Skeletal muscle satellite cell (primary cell): ENCODE data around the gene CHST2.
"Not testable (repeated sequence)": the region's sequence is repeated elsewhere in the genome, so short reads cannot be mapped to it uniquely, and the experiment has no call there.

Experiments used
- H3K27me3 ChIP-seq: 2 replicates; pipeline ENCODE4 v1.7.0; 2013; ENCODE audit warnings: low read length; ENCODE audit not compliant: control insufficient read depth, insufficient read depth
- H3K36me3 ChIP-seq: 2 replicates; pipeline ENCODE4 v1.7.0; 2013; ENCODE audit warnings: mild to moderate bottlenecking, control low read depth, low read length; ENCODE audit not compliant: insufficient read depth
- H3K4me1 ChIP-seq: 2 replicates; pipeline ENCODE4 v1.7.0; 2013; ENCODE audit warnings: low read length; ENCODE audit not compliant: control insufficient read depth, insufficient read depth
- H3K4me2 ChIP-seq: 2 replicates; pipeline ENCODE4 v1.7.0; 2013; ENCODE audit warnings: mild to moderate bottlenecking, low read length
- H3K4me3 ChIP-seq: 2 replicates; pipeline ENCODE4 v1.7.0; 2013; ENCODE audit warnings: low read length
- H3K9ac ChIP-seq: 2 replicates; pipeline ENCODE4 v1.7.0; 2013; ENCODE audit warnings: mild to moderate bottlenecking, low read depth, low read length, moderate library complexity
- H3K9me3 ChIP-seq: replicated peaks from 2 replicates; pipeline ENCODE4 v1.7.0; 2013; ENCODE audit warnings: mild to moderate bottlenecking, control low read depth, low read length

CHST2 gene

DNA sequence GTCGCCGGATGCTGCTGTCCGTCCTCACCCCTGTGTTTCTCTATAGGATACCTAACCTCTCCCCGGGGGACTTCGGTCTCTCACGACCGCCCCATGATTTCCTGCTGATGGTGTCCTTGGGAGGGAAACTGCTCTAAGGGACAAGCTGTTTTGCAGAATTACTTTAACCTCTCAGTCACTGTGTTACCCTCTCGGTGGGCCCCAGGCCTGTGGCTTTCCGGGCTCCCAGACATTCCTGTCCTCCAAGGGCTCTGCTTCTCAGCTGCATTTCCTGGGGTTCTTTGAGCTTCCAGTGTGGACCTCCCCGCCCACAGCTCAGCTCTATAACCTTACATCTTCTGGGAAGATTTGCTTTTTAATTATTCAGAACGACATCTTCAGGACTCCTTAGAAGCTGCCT lies 40.9 kb downstream of the CHST2 start:
- Histone ChIP-seq H3K4me2 (no peak overlapping the region), H3K9ac (no peak overlapping the region), H3K9me3 (no peaks in the 10 kb centered on the region), H3K27me3 (no peaks in the 10 kb centered on the region), H3K4me3 (no peak overlapping the region), H3K4me1 (peaks cover 7% of the 10 kb centered on the region), H3K36me3 (no peaks in the 10 kb centered on the region)

DNA sequence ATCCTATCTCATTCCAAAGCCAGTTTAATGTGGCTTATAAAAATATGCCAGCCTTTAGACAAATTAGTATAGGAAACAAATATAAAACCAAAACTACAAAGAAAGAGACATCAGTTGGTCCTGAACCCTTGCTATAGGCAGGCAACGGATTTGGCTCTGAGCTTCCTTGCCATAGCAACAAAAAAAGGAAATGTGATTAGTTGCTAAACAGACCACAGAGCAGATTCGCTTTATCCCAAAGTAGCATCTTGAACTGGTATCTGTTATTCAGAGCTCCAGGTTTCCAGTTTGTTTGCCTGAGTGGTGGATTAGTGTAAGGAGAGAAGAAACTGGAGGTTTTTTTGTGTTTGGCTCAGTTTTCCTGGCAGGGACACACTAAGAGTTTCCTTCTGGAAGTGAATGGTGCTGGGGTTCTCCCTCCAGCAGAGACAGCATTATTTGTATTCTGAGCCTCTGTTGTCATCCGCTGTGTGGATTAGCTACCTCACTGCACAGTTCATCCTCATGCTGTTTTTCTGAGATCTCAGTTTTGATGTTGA lies 44.1 kb downstream of the CHST2 start:
- Histone ChIP-seq H3K9me3 (no peaks in the 10 kb centered on the region), H3K36me3 (no peaks in the 10 kb centered on the region), H3K4me2 (no peak overlapping the region), H3K4me3 (no peak overlapping the region), H3K4me1 (peaks cover 16% of the 10 kb centered on the region), H3K27me3 (no peaks in the 10 kb centered on the region), H3K9ac (no peak overlapping the region)

DNA sequence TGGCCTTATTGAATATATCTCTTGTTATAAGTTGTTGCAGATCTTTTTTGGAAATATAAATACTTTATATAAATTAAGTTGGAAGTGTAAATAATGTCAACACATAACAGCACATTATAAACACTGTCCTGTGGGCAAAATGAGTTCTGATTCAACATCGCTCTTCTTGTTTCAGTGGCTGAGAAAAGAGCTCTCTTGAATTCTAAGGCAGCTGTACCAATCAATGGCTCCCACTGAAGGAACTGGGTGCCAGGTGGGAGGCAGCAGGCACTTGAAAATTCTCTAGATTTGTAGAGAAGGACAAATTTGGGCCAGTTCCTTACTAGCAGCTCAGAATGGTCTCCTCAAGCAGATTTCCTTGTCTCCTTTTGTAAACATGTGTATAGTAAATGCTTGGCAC lies 45.6 kb downstream of the CHST2 start:
- H3K27me3 ChIP-seq, result no peaks in the 10 kb centered on the region
- peaks cover 18% of the 10 kb centered on the region for H3K4me1 ChIP-seq
- H3K4me3 ChIP-seq, result no peak overlapping the region
- H3K4me2 ChIP-seq, result no peak overlapping the region
- H3K9me3 ChIP-seq, result no peaks in the 10 kb centered on the region
- no peak overlapping the region for H3K9ac ChIP-seq
- no peaks in the 10 kb centered on the region for H3K36me3 ChIP-seq

DNA sequence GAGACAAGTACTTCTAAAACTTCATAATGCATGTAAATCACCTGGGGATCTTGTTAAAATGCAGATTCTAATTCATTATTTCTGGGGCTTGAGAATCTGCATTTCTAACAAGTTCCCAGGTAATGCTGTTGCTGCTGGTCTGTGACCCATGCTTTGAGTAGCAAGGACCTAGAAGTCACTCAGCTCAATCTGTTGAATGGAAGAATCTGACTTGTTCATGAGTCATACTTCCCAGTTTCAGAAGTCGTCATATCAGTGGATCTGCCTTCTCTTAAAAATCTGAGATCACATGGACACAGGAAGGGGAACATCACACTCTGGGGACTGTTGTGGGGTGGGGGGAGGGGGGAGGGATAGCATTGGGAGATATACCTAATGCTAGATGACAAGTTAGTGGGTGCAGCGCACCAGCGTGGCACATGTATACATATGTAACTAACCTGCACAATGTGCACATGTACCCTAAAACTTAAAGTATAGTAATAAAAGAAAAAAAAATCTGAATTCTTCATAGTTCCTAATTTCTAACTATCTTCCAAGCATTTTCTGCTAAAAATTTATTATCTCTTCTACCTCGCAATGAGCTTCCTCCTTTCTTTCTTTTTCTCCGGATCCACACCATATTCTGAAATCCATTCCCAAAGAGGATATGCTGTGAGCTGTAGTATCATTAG lies 46.2 kb downstream of the CHST2 start:
- peaks cover 22% of the 10 kb centered on the region for H3K4me1 ChIP-seq
- not testable (repeated sequence) for H3K9ac ChIP-seq, H3K27me3 ChIP-seq, H3K4me3 ChIP-seq, H3K4me2 ChIP-seq, H3K36me3 ChIP-seq, H3K9me3 ChIP-seq

- no peaks in the 10 kb centered on the region for H3K36me3 ChIP-seq
- H3K4me1 ChIP-seq, result peaks cover 28% of the 10 kb centered on the region
Observed at GRCh38 chr3:143166376-143166775, 46.8 kb downstream of the CHST2 start.

DNA sequence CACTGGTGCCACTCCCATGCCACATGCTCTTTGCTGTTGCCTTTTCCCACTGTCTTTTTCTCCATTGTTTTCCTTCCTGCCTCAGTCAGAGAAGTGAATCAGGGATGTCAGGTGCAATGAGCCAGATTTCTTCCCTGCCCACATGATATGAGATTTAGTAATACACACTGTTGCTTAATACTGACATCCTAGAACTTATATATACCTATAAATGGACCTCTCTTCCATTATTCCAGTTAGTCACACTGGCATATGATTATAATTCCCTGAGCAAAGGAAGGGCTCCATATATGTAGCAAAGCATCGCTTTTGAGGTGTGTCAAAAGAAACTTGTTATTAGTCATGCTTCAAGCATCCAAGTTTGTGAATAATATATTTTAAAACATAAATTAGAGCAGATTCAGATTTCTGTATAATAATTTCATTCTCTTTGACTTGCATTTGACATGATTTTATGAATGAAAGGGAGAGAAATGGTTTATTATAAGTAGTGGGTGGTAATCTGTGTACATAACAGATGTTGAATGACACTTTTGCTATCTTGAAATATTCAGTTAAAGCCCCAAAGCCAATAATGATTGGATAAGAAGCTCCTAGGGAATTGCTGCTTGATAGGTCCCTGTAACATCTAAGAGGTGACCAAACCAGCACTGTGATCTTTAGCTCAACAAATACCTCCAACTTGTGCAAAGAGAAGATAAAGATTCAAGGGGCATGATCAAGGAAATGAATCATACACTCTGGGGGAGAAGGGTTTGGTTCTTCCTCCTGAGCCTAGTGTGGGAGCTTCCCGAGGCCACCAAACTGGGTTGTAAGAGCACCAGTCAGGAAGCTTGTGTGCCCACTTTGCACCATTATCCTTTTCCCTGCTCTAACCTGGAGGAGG lies 48.6 kb downstream of the CHST2 start:
- Histone ChIP-seq H3K36me3 (no peaks in the 10 kb centered on the region), H3K4me1 (peaks cover 32% of the 10 kb centered on the region)

More at GRCh38 chr3:143166376-143166775, 46.8 kb downstream of the CHST2 start:
- Histone ChIP-seq H3K27me3 (no peaks in the 10 kb centered on the region), H3K4me3 (no peak overlapping the region), H3K9me3 (no peaks in the 10 kb centered on the region), H3K4me2 (no peak overlapping the region), H3K9ac (no peak overlapping the region)

DNA sequence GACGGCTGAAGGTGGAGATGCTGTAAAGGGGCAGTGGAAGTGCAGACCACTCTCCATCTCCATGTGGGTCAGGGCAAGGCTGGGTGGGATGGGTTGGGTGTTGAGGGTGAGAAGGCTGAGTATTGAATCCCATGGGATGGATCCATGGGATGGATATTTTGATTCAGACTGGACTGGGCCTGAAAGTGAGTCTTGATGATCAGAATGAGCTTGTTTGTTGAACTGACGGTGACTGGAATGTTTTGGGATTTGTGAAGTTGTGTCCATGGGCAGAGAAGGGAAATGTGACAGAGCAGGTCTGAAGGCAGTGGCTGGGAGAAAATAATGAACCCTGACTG lies 49.3 kb downstream of the CHST2 start:
- Histone ChIP-seq H3K36me3 (no peaks in the 10 kb centered on the region), H3K4me1 (peaks cover 32% of the 10 kb centered on the region), H3K4me3 (no peak overlapping the region), H3K27me3 (no peaks in the 10 kb centered on the region), H3K9ac (no peak overlapping the region), H3K9me3 (no peaks in the 10 kb centered on the region), H3K4me2 (no peak overlapping the region)

More for the DNA sequence above, 48.6 kb downstream of the CHST2 start:
- Histone ChIP-seq H3K9me3 (no peaks in the 10 kb centered on the region), H3K4me3 (no peak overlapping the region), H3K27me3 (no peaks in the 10 kb centered on the region), H3K9ac (no peak overlapping the region), H3K4me2 (no peak overlapping the region)

- no peak overlapping the region for H3K4me3 ChIP-seq
- H3K9me3 ChIP-seq, result no peaks in the 10 kb centered on the region
- no peaks in the 10 kb centered on the region for H3K27me3 ChIP-seq
- H3K4me1 ChIP-seq, result peaks cover 32% of the 10 kb centered on the region
- no peak overlapping the region for H3K9ac ChIP-seq
- no peaks in the 10 kb centered on the region for H3K36me3 ChIP-seq
- H3K4me2 ChIP-seq, result no peak overlapping the region
Observed at GRCh38 chr3:143170074-143170473, 50.5 kb downstream of the CHST2 start.

DNA sequence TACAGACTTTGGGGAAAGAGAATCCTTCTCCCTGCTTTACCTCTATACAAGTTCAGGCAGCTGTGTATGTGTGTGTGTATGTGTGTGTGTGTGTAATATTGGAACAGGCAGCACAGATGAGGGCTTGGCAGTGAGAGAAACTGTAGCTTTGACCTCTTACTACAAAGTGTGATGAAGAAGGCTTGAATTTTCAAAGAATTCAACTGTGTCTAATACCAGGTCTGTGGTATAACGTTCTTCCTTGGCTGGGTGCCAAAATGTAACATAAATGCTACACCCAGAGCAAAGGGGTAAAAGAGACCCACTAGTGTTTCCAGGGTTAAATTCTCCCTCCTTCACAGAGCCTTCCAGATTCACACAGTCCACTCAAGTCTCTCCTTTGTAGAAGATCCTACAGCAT lies 51.1 kb downstream of the CHST2 start:
- Histone ChIP-seq H3K4me3 (no peak overlapping the region), H3K4me2 (no peak overlapping the region), H3K4me1 (peaks cover 28% of the 10 kb centered on the region), H3K36me3 (no peaks in the 10 kb centered on the region), H3K27me3 (no peaks in the 10 kb centered on the region), H3K9ac (peak overlapping the region; percentile 14), H3K9me3 (no peaks in the 10 kb centered on the region)

DNA sequence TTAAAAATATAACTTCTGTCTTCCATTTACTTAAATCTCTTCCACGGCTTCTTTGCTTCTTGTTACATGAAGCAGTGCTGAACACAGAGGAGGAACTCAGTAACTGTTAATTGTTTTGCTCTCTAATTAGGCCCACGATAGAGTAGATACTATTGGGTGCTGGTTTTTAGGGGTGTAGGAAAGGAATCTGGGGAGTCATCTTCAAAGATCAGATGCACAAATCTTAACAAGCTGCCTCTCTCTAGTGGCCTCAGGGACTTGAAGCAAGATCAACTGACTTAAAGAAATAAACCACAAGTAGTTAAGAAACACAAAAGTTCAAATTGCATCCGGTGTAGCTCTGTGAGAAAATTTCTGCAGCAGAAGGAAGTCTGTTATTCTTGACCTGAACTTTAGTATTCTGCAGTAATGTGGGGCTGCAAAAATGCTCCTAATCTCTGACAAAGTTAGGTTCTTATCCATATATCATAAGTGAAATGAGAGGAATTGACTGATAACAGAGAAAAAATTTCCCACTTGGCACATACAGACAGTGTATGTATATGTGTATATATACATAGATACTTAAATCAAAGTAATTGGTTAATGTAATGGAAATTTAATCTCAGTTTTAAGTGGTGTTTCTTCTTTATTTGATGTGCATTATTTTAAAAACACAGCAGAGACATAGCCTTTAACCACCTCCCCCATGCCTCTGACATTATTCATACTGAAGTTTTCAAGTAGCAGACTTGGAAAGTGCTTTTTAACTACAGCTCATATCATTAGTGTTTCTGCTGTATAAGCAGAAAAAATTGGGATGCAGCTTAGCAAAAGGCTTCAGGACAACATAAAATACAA lies 51.8 kb downstream of the CHST2 start:
- peak overlapping the region; percentile 14 for H3K9ac ChIP-seq

More for the DNA sequence above, 51.8 kb downstream of the CHST2 start:
- Histone ChIP-seq H3K4me1 (peaks cover 28% of the 10 kb centered on the region), H3K27me3 (no peaks in the 10 kb centered on the region), H3K9me3 (no peaks in the 10 kb centered on the region), H3K4me3 (no peak overlapping the region), H3K4me2 (peak overlapping the region; percentile 31), H3K36me3 (no peaks in the 10 kb centered on the region)
